Measurements from ENCODE around the gene C8G.

The C8G gene

GRCh38 chr9:136937186-136938001 is 7.6 kb upstream of the C8G start:
- TF ChIP-seq, protein P1, sequence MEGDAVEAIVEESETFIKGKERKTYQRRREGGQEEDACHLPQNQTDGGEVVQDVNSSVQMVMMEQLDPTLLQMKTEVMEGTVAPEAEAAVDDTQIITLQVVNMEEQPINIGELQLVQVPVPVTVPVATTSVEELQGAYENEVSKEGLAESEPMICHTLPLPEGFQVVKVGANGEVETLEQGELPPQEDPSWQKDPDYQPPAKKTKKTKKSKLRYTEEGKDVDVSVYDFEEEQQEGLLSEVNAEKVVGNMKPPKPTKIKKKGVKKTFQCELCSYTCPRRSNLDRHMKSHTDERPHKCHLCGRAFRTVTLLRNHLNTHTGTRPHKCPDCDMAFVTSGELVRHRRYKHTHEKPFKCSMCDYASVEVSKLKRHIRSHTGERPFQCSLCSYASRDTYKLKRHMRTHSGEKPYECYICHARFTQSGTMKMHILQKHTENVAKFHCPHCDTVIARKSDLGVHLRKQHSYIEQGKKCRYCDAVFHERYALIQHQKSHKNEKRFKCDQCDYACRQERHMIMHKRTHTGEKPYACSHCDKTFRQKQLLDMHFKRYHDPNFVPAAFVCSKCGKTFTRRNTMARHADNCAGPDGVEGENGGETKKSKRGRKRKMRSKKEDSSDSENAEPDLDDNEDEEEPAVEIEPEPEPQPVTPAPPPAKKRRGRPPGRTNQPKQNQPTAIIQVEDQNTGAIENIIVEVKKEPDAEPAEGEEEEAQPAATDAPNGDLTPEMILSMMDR (conservative IDR thresholded peaks at IDR 0.05): no peak
- no peak overlapping the region for H3K27ac ChIP-seq

DNA sequence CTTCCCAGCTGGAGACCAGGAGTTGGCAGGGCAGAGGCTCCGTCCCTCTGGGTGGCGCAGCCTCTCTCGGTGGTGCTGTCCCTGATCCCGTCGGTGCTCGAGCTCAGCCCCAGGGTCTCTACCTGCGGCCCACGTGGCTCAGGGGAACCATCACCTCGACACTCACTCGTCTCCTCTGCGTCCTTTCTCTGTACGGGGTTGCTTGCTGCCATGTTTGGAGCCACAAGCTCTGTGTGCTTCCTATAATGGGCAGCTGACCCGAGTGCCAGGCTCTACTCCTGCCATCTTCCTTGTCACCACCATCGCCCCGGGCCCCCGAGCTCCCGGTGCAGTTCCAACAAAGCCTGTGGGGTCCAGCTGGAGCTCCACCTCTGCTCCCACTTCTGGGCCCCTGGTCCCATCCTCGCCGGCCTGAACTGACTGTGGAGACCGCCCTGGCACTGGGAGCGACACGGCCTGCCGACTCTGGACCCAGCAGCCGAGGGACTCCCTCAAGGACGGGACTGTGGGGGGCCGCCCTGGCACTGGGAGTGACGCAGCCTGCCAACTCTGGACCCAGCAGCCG is 5.5 kb upstream of the C8G start:
- TF ChIP-seq, protein P1 (conservative IDR thresholded peaks at IDR 0.05): no peak
- no peak overlapping the region for H3K27ac ChIP-seq

DNA sequence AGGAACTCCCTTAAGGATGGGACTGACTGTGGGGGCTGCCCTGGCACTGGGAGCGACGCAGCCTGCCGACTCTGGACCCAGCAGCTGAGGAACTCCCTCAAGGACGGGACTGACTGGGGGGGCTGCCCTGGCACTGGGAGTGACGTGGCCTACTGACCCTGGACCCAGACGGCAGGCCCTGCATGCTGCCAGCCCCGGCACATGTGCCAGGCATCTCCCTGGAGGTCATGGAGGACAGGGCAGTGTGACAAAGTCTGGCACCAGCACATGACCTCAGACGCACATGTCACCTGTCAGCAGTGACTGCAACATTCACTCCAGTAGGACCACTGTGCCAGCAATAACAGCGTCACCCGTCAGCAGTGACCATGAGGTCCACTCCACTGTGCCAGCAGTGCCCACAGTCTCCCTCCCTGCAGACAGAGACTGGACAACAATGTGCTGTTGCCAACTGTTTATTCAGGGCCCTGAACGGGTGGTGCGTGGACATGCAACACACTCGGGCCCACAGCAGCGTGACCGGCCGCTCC is 5.0 kb upstream of the C8G start:
- no peak overlapping the region for H3K27ac ChIP-seq
- TF ChIP-seq, protein P1 (conservative IDR thresholded peaks at IDR 0.05): no peak

- TF ChIP-seq, protein P1 (conservative IDR thresholded peaks at IDR 0.05): no peak
- H3K27ac ChIP-seq: no peak overlapping the region
Measured at GRCh38 chr9:136940526-136941230, 4.4 kb upstream of the C8G start.

- TF ChIP-seq, protein P1 (conservative IDR thresholded peaks at IDR 0.05): no peak
- H3K27ac ChIP-seq: no peak overlapping the region
Measured at GRCh38 chr9:136941231-136942111, 3.6 kb upstream of the C8G start.

- peak overlapping the region; percentile 97; the same call in 1 of the 2 replicates for H3K27ac ChIP-seq
Measured at GRCh38 chr9:136942112-136942880, 2.7 kb upstream of the C8G start.

More at GRCh38 chr9:136942112-136942880, 2.7 kb upstream of the C8G start:
- TF ChIP-seq, protein P1 (conservative IDR thresholded peaks at IDR 0.05): no peak

Measured in VCaP (cell line).